Upper lobe of left lung (tissue), 6 donors: ENCODE data around the gene CAT. TPM values are rescaled to one million over a fixed set of nuclear protein-coding genes. Genes with fewer than 3 reads are reported as not detected.

Experiments
- ATAC-seq, 2 donors: fragments of 200-7000 bp; cut with Tn5 transposase; one replicate each; pipeline ENCODE4 v1.9.1; 2022; ENCODE audit warnings: mild to moderate bottlenecking in 2 of 2, moderate library complexity in 2 of 2; ENCODE audit not compliant: low FRiP score in 2 of 2
- DNase-seq, 2 donors: peaks; one replicate each; pipeline ENCODE4 v3.0.0-alpha.2; 2019 to 2020
- H3K27ac ChIP-seq, 4 donors: fragments of 200-600 bp; sonication (generic); one replicate each; pipeline ENCODE4 v1.5.1; 2016 to 2019
- H3K27me3 ChIP-seq, 4 donors: fragments of 200-600 bp; sonication (generic); one replicate each; pipeline ENCODE4 v1.5.1; 2017 to 2019
- H3K36me3 ChIP-seq, 4 donors: fragments of 200-600 bp; sonication (generic); one replicate each; pipeline ENCODE4 v1.5.1; 2016 to 2019
- H3K4me1 ChIP-seq, 4 donors: fragments of 200-600 bp; sonication (generic); one replicate each; pipeline ENCODE4 v1.5.1; 2018 to 2019
- H3K4me3 ChIP-seq, 4 donors: fragments of 200-600 bp; sonication (generic); one replicate each; pipeline ENCODE4 v1.5.1; 2017 to 2019; ENCODE audit warnings: mild to moderate bottlenecking in 2 of 4, moderate library complexity in 1 of 4
- H3K9me3 ChIP-seq, 4 donors: fragments of 200-600 bp; sonication (generic); one replicate each; pipeline ENCODE4 v1.5.1; 2018 to 2019
- EP300 ChIP-seq, 4 donors: sonication (generic); formaldehyde crosslinking; IDR thresholded peaks; one replicate each; pipeline ENCODE4 v1.5.1; 2017; ENCODE audit warnings: antibody characterized with exemption in 4 of 4, control low read depth in 2 of 4
- POLR2A ChIP-seq, 4 donors: fragments of 450-650 bp; IDR thresholded peaks; one replicate each; pipeline ENCODE4 v1.5.1; 2016 to 2017; ENCODE audit warnings: antibody characterized with exemption in 4 of 4, mild to moderate bottlenecking in 2 of 4
- POLR2AphosphoS5 ChIP-seq, 2 donors: sonication (generic); formaldehyde crosslinking; IDR thresholded peaks; one replicate each; pipeline ENCODE4 v1.5.1; 2017; ENCODE audit warnings: antibody characterized with exemption in 2 of 2
- WGBS, 2 donors: methylation state at CpG; one replicate each; pipeline ENCODE4 v1.1.5; 2017 to 2018; 5-methylcytosine and 5-hydroxymethylcytosine counted together
- total RNA-seq, 6 donors: library from RNA; depleted of rRNA in 4 of 6; stranded (reverse); fragments of >200 nt in 4 of 6; gene quantifications; one replicate each; pipeline versions ENCODE4 v1.1.0 to v1.2.1, GENCODE V29; 2016 to 2021
- TF ChIP-seq, protein P1 (sequence below), 6 experiments: fragments of 450-650 bp in 4 of 6; fragments of 200-600 bp in 2 of 6; sonication (generic) in 2 of 6; IDR thresholded peaks; one replicate each; pipeline ENCODE4 v1.5.1; 2016 to 2019; ENCODE audit warnings: antibody characterized with exemption in 6 of 6
- donor health status: DM: no; HTN: no; CAD: no; lungs with moderate emphysema.
- donor health status: DM: no; HTN: yes; CAD: no; lungs with severe emphysema.

CAT gene
- total RNA-seq, 6 donors from 2014 or later: 133 to 380 (median 185) TPM

DNA sequence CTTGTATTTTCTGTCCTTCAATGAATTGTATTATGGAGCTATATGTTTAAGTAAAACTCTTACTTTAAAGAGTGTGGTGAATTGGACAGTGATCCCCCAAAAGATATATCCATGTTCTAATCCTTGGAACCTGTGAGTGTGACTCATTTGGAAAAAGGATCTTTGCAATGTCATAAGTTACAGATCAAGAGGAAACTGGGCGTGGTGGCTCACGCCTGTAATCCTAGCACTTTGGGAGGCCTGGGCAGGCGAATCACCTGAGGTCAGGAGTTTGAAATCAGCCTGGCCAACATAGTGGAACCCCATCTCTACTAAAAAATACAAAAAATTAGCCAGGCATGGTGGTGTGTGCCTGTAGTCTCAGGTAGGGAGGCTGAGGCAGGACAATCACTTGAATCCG is 38.1 kb downstream of the CAT start:
- no peak for DNase-seq
- WGBS, 2 donors: 79 to 87% methylated on average over 4 of the region's 4 CpGs
- Histone ChIP-seq H3K36me3 (peaks cover 5 to 20% (median 11%) of the 10 kb centered on the region in 4 donors), H3K27me3 (no peaks in the 10 kb centered on the region), H3K4me1 (peaks cover 0 to 6% (median 0%) of the 10 kb centered on the region in 4 donors), H3K27ac (no peak overlapping the region), H3K4me3 (no peak overlapping the region), H3K9me3 (no peaks in the 10 kb centered on the region)
- no peak for ATAC-seq
- TF ChIP-seq, protein P1, sequence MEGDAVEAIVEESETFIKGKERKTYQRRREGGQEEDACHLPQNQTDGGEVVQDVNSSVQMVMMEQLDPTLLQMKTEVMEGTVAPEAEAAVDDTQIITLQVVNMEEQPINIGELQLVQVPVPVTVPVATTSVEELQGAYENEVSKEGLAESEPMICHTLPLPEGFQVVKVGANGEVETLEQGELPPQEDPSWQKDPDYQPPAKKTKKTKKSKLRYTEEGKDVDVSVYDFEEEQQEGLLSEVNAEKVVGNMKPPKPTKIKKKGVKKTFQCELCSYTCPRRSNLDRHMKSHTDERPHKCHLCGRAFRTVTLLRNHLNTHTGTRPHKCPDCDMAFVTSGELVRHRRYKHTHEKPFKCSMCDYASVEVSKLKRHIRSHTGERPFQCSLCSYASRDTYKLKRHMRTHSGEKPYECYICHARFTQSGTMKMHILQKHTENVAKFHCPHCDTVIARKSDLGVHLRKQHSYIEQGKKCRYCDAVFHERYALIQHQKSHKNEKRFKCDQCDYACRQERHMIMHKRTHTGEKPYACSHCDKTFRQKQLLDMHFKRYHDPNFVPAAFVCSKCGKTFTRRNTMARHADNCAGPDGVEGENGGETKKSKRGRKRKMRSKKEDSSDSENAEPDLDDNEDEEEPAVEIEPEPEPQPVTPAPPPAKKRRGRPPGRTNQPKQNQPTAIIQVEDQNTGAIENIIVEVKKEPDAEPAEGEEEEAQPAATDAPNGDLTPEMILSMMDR (IDR thresholded peaks at IDR 0.05): no peak
- TF ChIP-seq POLR2A (IDR thresholded peaks at IDR 0.05): no peak
- no peak for TF ChIP-seq POLR2AphosphoS5 (IDR thresholded peaks at IDR 0.05)
- no peak for TF ChIP-seq EP300 (IDR thresholded peaks at IDR 0.05)

DNA sequence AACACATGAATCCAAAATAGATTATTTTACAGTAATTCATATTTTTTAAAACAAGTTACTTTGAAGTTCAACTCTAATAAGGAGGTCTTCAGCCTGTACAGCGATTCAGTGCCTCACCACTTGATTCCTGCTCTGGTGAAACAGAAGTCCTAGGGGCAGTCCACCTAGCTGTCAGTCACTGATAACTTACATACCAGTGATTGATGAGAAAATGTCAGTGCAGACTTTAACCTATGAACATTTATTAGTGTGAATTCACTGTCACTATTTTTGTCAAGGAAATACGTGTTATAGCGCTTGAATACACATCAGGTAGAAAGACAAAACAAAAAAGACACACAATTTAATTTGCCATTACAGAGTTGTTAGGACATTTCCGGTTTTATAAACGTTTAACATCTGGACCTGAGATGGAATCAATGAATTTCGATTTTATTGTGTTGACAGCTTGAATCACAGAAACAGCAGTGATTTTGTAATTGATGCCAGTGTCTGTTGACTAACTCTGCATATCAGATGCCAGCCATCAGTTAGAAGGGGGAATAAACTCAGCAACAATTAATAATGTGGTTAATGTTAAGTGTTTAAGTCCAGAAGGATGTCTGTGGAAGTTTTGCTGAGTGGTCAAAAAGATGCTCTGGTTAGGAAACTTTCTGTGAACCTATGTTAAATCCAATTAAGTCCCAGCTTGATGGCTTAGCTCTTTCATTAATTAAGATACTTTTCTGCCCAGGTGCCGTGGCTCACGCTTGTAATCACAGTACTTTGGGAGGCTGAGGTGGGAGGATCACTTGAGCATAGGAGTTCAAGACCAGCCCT is 40.3 kb downstream of the CAT start:
- peaks cover 0 to 6% (median 0%) of the 10 kb centered on the region in 4 donors for H3K4me1 ChIP-seq
- no peak for TF ChIP-seq POLR2AphosphoS5 (IDR thresholded peaks at IDR 0.05)
- no peak for TF ChIP-seq EP300 (IDR thresholded peaks at IDR 0.05)
- TF ChIP-seq, protein P1 (IDR thresholded peaks at IDR 0.05): no peak
- no peak for TF ChIP-seq POLR2A (IDR thresholded peaks at IDR 0.05)
- H3K4me3 ChIP-seq: no peak overlapping the region
- DNase-seq (no peak), ATAC-seq (no peak)
- no peaks in the 10 kb centered on the region for H3K9me3 ChIP-seq
- WGBS, 2 donors: 66 to 84% methylated on average over 8 of the region's 8 CpGs
- H3K27me3 ChIP-seq: no peaks in the 10 kb centered on the region
- H3K27ac ChIP-seq: no peak overlapping the region
- H3K36me3 ChIP-seq: no peaks in the 10 kb centered on the region

DNA sequence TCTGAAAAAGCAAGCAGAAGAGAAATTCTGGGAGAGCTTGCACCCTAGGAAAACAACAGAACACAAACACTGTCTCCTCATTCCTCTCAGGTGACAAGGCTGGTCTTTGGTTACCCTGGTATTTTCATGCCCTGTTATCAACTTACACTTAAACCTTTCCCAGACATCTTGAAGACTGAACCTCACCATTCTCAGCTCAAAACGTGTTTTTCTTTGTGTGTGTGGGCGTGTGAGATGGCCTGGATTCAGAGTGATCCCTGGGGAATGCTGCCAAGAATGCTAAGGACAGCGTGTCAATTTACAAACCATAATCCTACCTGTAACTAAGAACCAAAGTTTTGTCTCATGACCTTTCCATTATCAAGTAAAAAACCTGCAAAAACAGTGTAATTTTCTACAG is 41.6 kb downstream of the CAT start:
- H3K4me3 ChIP-seq: no peak overlapping the region
- TF ChIP-seq POLR2A (IDR thresholded peaks at IDR 0.05) (no peak), POLR2AphosphoS5 (IDR thresholded peaks at IDR 0.05) (no peak), EP300 (IDR thresholded peaks at IDR 0.05) (no peak)
- TF ChIP-seq, protein P1 (IDR thresholded peaks at IDR 0.05): no peak
- ATAC-seq: no peak
- H3K27ac ChIP-seq: no peak overlapping the region
- DNase-seq: no peak
- 38 to 40% methylated on average over 3 of the region's 3 CpGs for WGBS, 2 donors
- no peaks in the 10 kb centered on the region for H3K36me3 ChIP-seq
- no peaks in the 10 kb centered on the region for H3K27me3 ChIP-seq
- H3K4me1 ChIP-seq: peaks cover 0 to 4% (median 0%) of the 10 kb centered on the region in 4 donors
- H3K9me3 ChIP-seq: no peaks in the 10 kb centered on the region

DNA sequence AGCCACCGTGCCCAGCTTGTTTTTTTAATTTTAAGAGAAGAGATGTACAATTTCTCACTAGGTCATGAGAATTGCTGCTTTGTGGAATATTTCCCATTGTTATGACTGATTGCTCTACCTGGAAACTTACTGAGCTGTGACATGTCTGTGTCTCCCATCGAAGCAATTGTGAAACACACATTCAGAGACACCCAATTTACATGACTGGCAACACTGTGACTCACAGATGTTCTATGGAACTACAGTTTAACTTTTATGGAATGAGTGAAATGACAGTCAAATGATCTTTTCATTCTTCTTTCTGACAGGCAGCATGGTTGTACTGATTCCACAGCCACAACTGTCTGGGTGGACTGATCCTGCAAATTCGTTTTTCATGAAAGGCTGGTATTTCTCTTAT is 42.6 kb downstream of the CAT start:
- no peak for DNase-seq
- no peak for TF ChIP-seq POLR2A (IDR thresholded peaks at IDR 0.05)
- TF ChIP-seq EP300 (IDR thresholded peaks at IDR 0.05): no peak
- no peak for TF ChIP-seq POLR2AphosphoS5 (IDR thresholded peaks at IDR 0.05)
- TF ChIP-seq, protein P1 (IDR thresholded peaks at IDR 0.05): no peak
- no peak overlapping the region for H3K27ac ChIP-seq
- 65 to 84% methylated on average over 3 of the region's 3 CpGs for WGBS, 2 donors
- no peaks in the 10 kb centered on the region for H3K27me3 ChIP-seq
- H3K4me3 ChIP-seq: no peak overlapping the region
- no peaks in the 10 kb centered on the region for H3K36me3 ChIP-seq
- H3K4me1 ChIP-seq: no peaks in the 10 kb centered on the region
- H3K9me3 ChIP-seq: no peaks in the 10 kb centered on the region
- no peak for ATAC-seq
